Measurements from ENCODE around the gene CD200R1.

- TF ChIP-seq EZH2phosphoT487 (conservative IDR thresholded peaks at IDR 0.05; ENCODE audit: low read length) (no peak), CTCF (IDR thresholded peaks at IDR 0.05; ENCODE audit: insufficient read depth, low read length, poor library complexity, severe bottlenecking) (no peak)
Measured at GRCh38 chr3:113002037-113002436, 27.1 kb upstream of the CD200R1 start.

Data from SU-DHL-6 (cell line).